Keratinocyte (primary cell): ENCODE data around the gene ABI3BP. TPM values are rescaled to one million over a fixed set of nuclear protein-coding genes. Genes with fewer than 3 reads are reported as not detected.

Experiments used
- DNase-seq: peaks from one replicate; pipeline ENCODE4 v3.0.0-alpha.2; 2011; ENCODE audit warnings: low read depth, missing footprints, low spot score
- FAIRE-seq: peaks from 2 replicates; lab custom pipeline; 2011; peaks lifted over from hg19 to GRCh38; lab: Jason Lieb, UNC
- H2AFZ ChIP-seq: 2 replicates; pipeline ENCODE4 v1.6.0; 2012; ENCODE audit warnings: low read length, control low read depth, inconsistent platforms; ENCODE audit not compliant: control insufficient read depth
- H3K27ac ChIP-seq: 2 replicates; pipeline ENCODE4 v1.5.1; 2011; ENCODE audit warnings: low read length; ENCODE audit not compliant: control insufficient read depth, insufficient read depth
- H3K27me3 ChIP-seq: 3 replicates; pipeline ENCODE4 v1.6.0; 2011; ENCODE audit warnings: low read length; ENCODE audit not compliant: control insufficient read depth, insufficient read depth; ENCODE audit errors: extremely low read depth
- H3K36me3 ChIP-seq, 2 experiments: 2 replicates in 1 of 2; 3 replicates in 1 of 2; pipeline ENCODE4 v1.5.1; 2011; ENCODE audit warnings: low read length in 2 of 2, mild to moderate bottlenecking in 1 of 2; ENCODE audit not compliant: control insufficient read depth in 2 of 2, insufficient read depth in 2 of 2; ENCODE audit errors: extremely low read depth in 1 of 2
- H3K4me1 ChIP-seq: 3 replicates; pipeline ENCODE4 v1.5.1; 2011; ENCODE audit warnings: low read length; ENCODE audit not compliant: control insufficient read depth, insufficient read depth; ENCODE audit errors: extremely low read depth
- H3K4me2 ChIP-seq: 3 replicates; pipeline ENCODE4 v1.6.0; 2011; ENCODE audit warnings: low read depth, low read length; ENCODE audit not compliant: control insufficient read depth, insufficient read depth; ENCODE audit errors: extremely low read depth
- H3K4me3 ChIP-seq, 3 experiments: fragments of 200-600 bp in 1 of 3; sonication (generic) in 1 of 3; 2 replicates in 2 of 3; 3 replicates in 1 of 3; pipeline ENCODE4 v1.5.1; 2011 to 2016; ENCODE audit warnings: low read length in 3 of 3, mild to moderate bottlenecking in 3 of 3, control low read depth in 2 of 3, inconsistent platforms in 1 of 3, low read depth in 1 of 3, mixed read lengths in 1 of 3, mixed run types in 1 of 3, moderate library complexity in 1 of 3; ENCODE audit not compliant: control insufficient read depth in 2 of 3, insufficient read depth in 2 of 3; ENCODE audit errors: extremely low read depth in 1 of 3
- H3K79me2 ChIP-seq: 2 replicates; pipeline ENCODE4 v1.6.0; 2012; ENCODE audit warnings: low read length; ENCODE audit not compliant: control insufficient read depth, insufficient read depth
- H3K9ac ChIP-seq: 3 replicates; pipeline ENCODE4 v1.6.0; 2011; ENCODE audit warnings: low read length; ENCODE audit not compliant: control insufficient read depth, insufficient read depth; ENCODE audit errors: extremely low read depth
- H3K9me1 ChIP-seq: 3 replicates; pipeline ENCODE4 v1.6.0; 2011; ENCODE audit warnings: low read length; ENCODE audit not compliant: control insufficient read depth, insufficient read depth; ENCODE audit errors: extremely low read depth
- H3K9me3 ChIP-seq: 2 replicates; pipeline ENCODE4 v1.5.1; 2012; ENCODE audit warnings: low read depth, low read length; ENCODE audit not compliant: control insufficient read depth
- H4K20me1 ChIP-seq: 3 replicates; pipeline ENCODE4 v1.6.0; 2011; ENCODE audit warnings: low read length; ENCODE audit not compliant: control insufficient read depth, insufficient read depth; ENCODE audit errors: extremely low read depth
- CTCF ChIP-seq, 3 experiments: IDR thresholded peaks in 1 of 3; conservative IDR thresholded peaks in 1 of 3; optimal IDR thresholded peaks in 1 of 3; 2 replicates in 2 of 3; 3 replicates in 1 of 3; pipeline versions ENCODE3 to v1.5.1; 2011; ENCODE audit warnings: low read length in 3 of 3, mild to moderate bottlenecking in 3 of 3, moderate library complexity in 2 of 3, control low read depth in 1 of 3, inconsistent platforms in 1 of 3; ENCODE audit not compliant: insufficient read depth in 2 of 3; ENCODE audit errors: extremely low read depth in 1 of 3
- EZH2 ChIP-seq: IDR thresholded peaks from one replicate; pipeline ENCODE4 v1.6.1; 2012; ENCODE audit warnings: inconsistent platforms, mild to moderate bottlenecking, low read length, moderate library complexity
- dilution Hi-C: fragments of 300-500 bp; cut with MboI; formaldehyde crosslinking; loops from one replicate; pipeline ENCODE4 v1.7.0; 2020; ENCODE audit warnings: low sequenced_read_pairs; ENCODE audit not compliant: extremely low pct_ligation_motif_present
- polyA plus RNA-seq, 5 experiments: library from polyadenylated mRNA; depleted of rRNA in 3 of 5; stranded (reverse) in 3 of 5; stranded (forward) in 1 of 5; unstranded in 1 of 5; fragments of >200 nt; gene quantifications; 1 replicate in 1 of 5; 2 replicates in 3 of 5; 3 replicates in 1 of 5; pipeline versions ENCODE4 v1.2.1 to v1.2.3, GENCODE V29; 2011 to 2012; ENCODE audit warnings: missing spikeins in 2 of 5, low read depth in 1 of 5, low replicate concordance in 1 of 5

ABI3BP gene
- polyA plus RNA-seq, 1 donor (not counting 4 experiments of a cell fraction or from before 2014, with no cell fraction given) = 0.59 TPM

- no peak overlapping the region for H3K9ac ChIP-seq
- H3K36me3 ChIP-seq = peaks cover 26 to 33% of the 10 kb centered on the region in 2 experiments
- H3K9me1 ChIP-seq = no peaks in the 10 kb centered on the region
- H3K79me2 ChIP-seq = peaks cover 40% of the 10 kb centered on the region
- H2AFZ ChIP-seq = no peak overlapping the region
- H3K4me3 ChIP-seq = no peak overlapping the region
- H3K4me1 ChIP-seq = no peaks in the 10 kb centered on the region
- FAIRE-seq (peak; percentile 48), DNase-seq (no peak)
- H3K27me3 ChIP-seq = no peaks in the 10 kb centered on the region
- H3K27ac ChIP-seq = no peak overlapping the region
- H4K20me1 ChIP-seq = peaks cover 2% of the 10 kb centered on the region
- H3K9me3 ChIP-seq = no peaks in the 10 kb centered on the region
- dilution Hi-C loops = no loop called here
- no peak overlapping the region for H3K4me2 ChIP-seq
- TF ChIP-seq EZH2 = no peak
- TF ChIP-seq CTCF (optimal IDR thresholded peaks at IDR 0.05 in 1 of 3, IDR thresholded peaks at IDR 0.05 in 1 of 3, conservative IDR thresholded peaks at IDR 0.05 in 1 of 3; ENCODE audit: extremely low read depth in 1 of 3, insufficient read depth in 2 of 3, low read length in 3 of 3) = peak in 2 of 3 experiments; percentile 11 to 39
These were observed 255.9 kb downstream of the ABI3BP start for GRCh38 chr3:100737334-100737733.

GRCh38 chr3:100732435-100732834 lies 260.8 kb downstream of the ABI3BP start:
- DNase-seq (no peak), FAIRE-seq (no peak)
- H3K27me3 ChIP-seq = no peaks in the 10 kb centered on the region
- no peak overlapping the region for H3K27ac ChIP-seq
- no peak overlapping the region for H2AFZ ChIP-seq
- no peak overlapping the region for H3K4me3 ChIP-seq
- H3K9me3 ChIP-seq = no peaks in the 10 kb centered on the region
- peaks cover 20 to 37% of the 10 kb centered on the region in 2 experiments for H3K36me3 ChIP-seq
- peaks cover 5% of the 10 kb centered on the region for H4K20me1 ChIP-seq
- TF ChIP-seq CTCF (optimal IDR thresholded peaks at IDR 0.05 in 1 of 3, IDR thresholded peaks at IDR 0.05 in 1 of 3, conservative IDR thresholded peaks at IDR 0.05 in 1 of 3; ENCODE audit: extremely low read depth in 1 of 3, insufficient read depth in 2 of 3, low read length in 3 of 3) = no peak
- TF ChIP-seq EZH2 = no peak
- H3K4me1 ChIP-seq = no peaks in the 10 kb centered on the region
- dilution Hi-C loops = no loop called here
- H3K9me1 ChIP-seq = no peaks in the 10 kb centered on the region
- H3K79me2 ChIP-seq = peaks cover 60% of the 10 kb centered on the region
- no peak overlapping the region for H3K9ac ChIP-seq
- H3K4me2 ChIP-seq = no peak overlapping the region
